Tibial nerve (tissue), 4 donors: ENCODE measurements around the gene ZNF100.

Experiments used
- CTCF ChIP-seq, 5 experiments: fragments of 200-600 bp in 3 of 5; fragments of 450-650 bp in 2 of 5; sonication (generic) in 3 of 5; IDR thresholded peaks; one replicate each; pipeline ENCODE4 v1.5.1; 2016 to 2019; ENCODE audit warnings: antibody characterized with exemption in 5 of 5, mild to moderate bottlenecking in 3 of 5, moderate library complexity in 2 of 5
- EP300 ChIP-seq, 2 donors: sonication (generic); formaldehyde crosslinking; IDR thresholded peaks; one replicate each; pipeline ENCODE4 v1.6.1; 2017; ENCODE audit warnings: antibody characterized with exemption in 2 of 2, mild to moderate bottlenecking in 1 of 2

- no peak for TF ChIP-seq CTCF (IDR thresholded peaks at IDR 0.05)
- TF ChIP-seq EP300 (IDR thresholded peaks at IDR 0.05) = no peak
These were observed 2.2 kb downstream of the ZNF100 start for GRCh38 chr19:21765151-21765550.
